ENCODE measurements around the gene ATP1B3. TPM values are rescaled to one million over a fixed set of nuclear protein-coding genes. Genes with fewer than 3 reads are reported as not detected.
A peak's percentile ranks its signal among the peaks of the same experiment; 100 is the strongest.

The ATP1B3 gene
- total and polyA plus RNA-seq, 10 of the 15 experiments (the other 5 are each of a cell fraction or from before 2014, with no cell fraction given) = 41.4 to 200 (median 94.0) TPM

- TF ChIP-seq CEBPZ (IDR thresholded peaks at IDR 0.05; ENCODE audit: low read depth, low read length) (no peak), CBX5 (IDR thresholded peaks at IDR 0.05; ENCODE audit: low read depth) (no peak)
These were observed 69.5 kb downstream of the ATP1B3 start (continued) for GRCh38 chr3:141945726-141946485.

- Histone ChIP-seq H3K36me3 (ENCODE audit: control insufficient read depth in 2 of 2, insufficient read depth in 2 of 2, low read length in 1 of 2) (peaks cover 2 to 8% of the 10 kb centered on the region in 2 experiments; a peak in 2 of 4 replicates), H3K4me3 (no peak overlapping the region), H4K20me1 (ENCODE audit: control insufficient read depth, insufficient read depth) (no peaks in the 10 kb centered on the region), H3K27ac (ENCODE audit: control insufficient read depth, insufficient read depth) (no peak overlapping the region), H3K27me3 (replicated peaks in 1 of 2; ENCODE audit: control insufficient read depth in 2 of 2, insufficient read depth in 2 of 2, low read length in 1 of 2) (no peaks in the 10 kb centered on the region), H3K9ac (ENCODE audit: control insufficient read depth, insufficient read depth, low read length) (no peak overlapping the region), H3K79me2 (ENCODE audit: control insufficient read depth, insufficient read depth, low read length) (no peaks in the 10 kb centered on the region), H3K4me2 (ENCODE audit: control insufficient read depth, insufficient read depth) (no peak overlapping the region), H2AFZ (ENCODE audit: control insufficient read depth, low read depth, low read length) (no peak overlapping the region), H3K4me1 (ENCODE audit: control insufficient read depth, insufficient read depth, low read length) (no peaks in the 10 kb centered on the region), H3K9me3 (replicated peaks; ENCODE audit: control insufficient read depth, insufficient read depth, low read length) (no peaks in the 10 kb centered on the region)
- no peak for FAIRE-seq
- CTCF ChIA-PET = interaction anchor here (1.5 kb wide), 1 partner anchor 11 kb away, joined by 3 read pairs; no protein-coding TSS in a partner anchor
- RAD21 ChIA-PET (ENCODE audit: unreplicated experiment) = interaction anchor here (0.6 kb wide), 1 partner anchor 418 kb away, joined by 3 read pairs; no protein-coding TSS in a partner anchor
- ATAC-seq = no peak; the same call in 2 of the 3 replicates
- SMC1A ChIA-PET (ENCODE audit: uncharacterized antibody, unreplicated experiment) = no interaction called here
- POLR2A ChIA-PET = no interaction called here
- WGBS (ENCODE audit: insufficient coverage, insufficient replicate concordance, low lambda C conversion rate, missing lambda C conversion rate) = 97% methylated on average over 10 of the region's 10 CpGs
- in situ Hi-C loops (cut with MboI) = no loop called here
- BruUV-seq (replicated peaks) = no TSS peak
- TF ChIP-seq EZH2 (IDR thresholded peaks at IDR 0.05; ENCODE audit: borderline replicate concordance, control insufficient read depth, low read depth, low read length) = no peak
- no peak for TF ChIP-seq PAX5 (IDR thresholded peaks at IDR 0.05; ENCODE audit: borderline replicate concordance, low read depth, low read length)
- TF ChIP-seq POLR2A (IDR thresholded peaks at IDR 0.05; ENCODE audit: low read depth, low read length) = peak; percentile 42; the same call in 1 of the 2 replicates
- TF ChIP-seq STAT3 (IDR thresholded peaks at IDR 0.05; ENCODE audit: low read depth, low read length) = no peak
- TF ChIP-seq TARDBP (IDR thresholded peaks at IDR 0.05; ENCODE audit: borderline replicate concordance) = no peak
- TF ChIP-seq HDAC2 (IDR thresholded peaks at IDR 0.05) = no peak
- intact Hi-C loops (cut with micrococcal nuclease; ENCODE audit: unreplicated experiment) = no loop called here
- no peak for DNase-seq (ENCODE audit: low read depth, low spot score)
These were observed 73.0 kb downstream of the ATP1B3 start for GRCh38 chr3:141949399-141949798.

Data from GM12878 (cell line).